ENCODE results near the gene SOX4. TPM values are rescaled to one million over a fixed set of nuclear protein-coding genes. Genes with fewer than 3 reads are reported as not detected.

Gene SOX4
- total RNA-seq, 1 donor from 2014 or later: 19.6 TPM

GRCh38 chr6:21556968-21557721 is 36.4 kb upstream of the SOX4 start:
- no peak for DNase-seq
- TF ChIP-seq CTCF (IDR thresholded peaks at IDR 0.05): no peak
- Histone ChIP-seq H3K4me1 (no peaks in the 10 kb centered on the region), H3K9me3 (no peaks in the 10 kb centered on the region), H3K4me3 (no peak overlapping the region), H3K27ac (no peak overlapping the region), H3K27me3 (ENCODE audit: low read depth) (no peaks in the 10 kb centered on the region), H3K36me3 (no peaks in the 10 kb centered on the region)
- intact Hi-C loops (cut with DNase I): no loop called here
- ATAC-seq: no peak

- intact Hi-C loops (cut with DNase I): no loop called here
- no peak for DNase-seq
Measured at GRCh38 chr6:21559238-21559637, 34.3 kb upstream of the SOX4 start.

GRCh38 chr6:21560249-21560648 is 33.3 kb upstream of the SOX4 start:
- DNase-seq: no peak
- Histone ChIP-seq H3K4me1 (no peaks in the 10 kb centered on the region), H3K4me3 (no peak overlapping the region), H3K36me3 (no peaks in the 10 kb centered on the region), H3K9me3 (peaks cover 8% of the 10 kb centered on the region), H3K27me3 (ENCODE audit: low read depth) (no peaks in the 10 kb centered on the region), H3K27ac (no peak overlapping the region)
- intact Hi-C loops (cut with DNase I): no loop called here
- no peak for TF ChIP-seq CTCF (IDR thresholded peaks at IDR 0.05)
- ATAC-seq: no peak

More at GRCh38 chr6:21559238-21559637, 34.3 kb upstream of the SOX4 start:
- Histone ChIP-seq H3K36me3 (no peaks in the 10 kb centered on the region), H3K9me3 (peaks cover 8% of the 10 kb centered on the region), H3K4me3 (no peak overlapping the region), H3K4me1 (no peaks in the 10 kb centered on the region), H3K27ac (no peak overlapping the region), H3K27me3 (ENCODE audit: low read depth) (no peaks in the 10 kb centered on the region)
- TF ChIP-seq CTCF (IDR thresholded peaks at IDR 0.05): no peak
- no peak for ATAC-seq

GRCh38 chr6:21565431-21565830 is 28.1 kb upstream of the SOX4 start:
- DNase-seq: no peak
- ATAC-seq: no peak

GRCh38 chr6:21578523-21578922 is 15.0 kb upstream of the SOX4 start:
- Histone ChIP-seq H3K4me1 (no peaks in the 10 kb centered on the region), H3K4me3 (no peak overlapping the region), H3K9me3 (peaks cover 15% of the 10 kb centered on the region), H3K27me3 (ENCODE audit: low read depth) (no peaks in the 10 kb centered on the region), H3K27ac (no peak overlapping the region), H3K36me3 (no peaks in the 10 kb centered on the region)
- no peak for TF ChIP-seq CTCF (IDR thresholded peaks at IDR 0.05)
- ATAC-seq (no peak), DNase-seq (no peak)
- intact Hi-C loops (cut with DNase I): no loop called here

More at GRCh38 chr6:21565431-21565830, 28.1 kb upstream of the SOX4 start:
- Histone ChIP-seq H3K36me3 (no peaks in the 10 kb centered on the region), H3K4me1 (no peaks in the 10 kb centered on the region), H3K4me3 (no peak overlapping the region), H3K9me3 (peaks cover 8% of the 10 kb centered on the region), H3K27ac (no peak overlapping the region), H3K27me3 (ENCODE audit: low read depth) (no peaks in the 10 kb centered on the region)
- intact Hi-C loops (cut with DNase I): no loop called here
- no peak for TF ChIP-seq CTCF (IDR thresholded peaks at IDR 0.05)
